Measurements from ENCODE around the gene FNDC3B. TPM values are rescaled to one million over a fixed set of nuclear protein-coding genes. Genes with fewer than 3 reads are reported as not detected.

The FNDC3B gene
- total RNA-seq, 1 donor from 2014 or later: 19.3 TPM

GRCh38 chr3:172218350-172219323 lies 179.3 kb downstream of the FNDC3B start:
- no peak for DNase-seq

GRCh38 chr3:172219750-172220149 lies 180.4 kb downstream of the FNDC3B start:
- no peak for DNase-seq

- no peak for DNase-seq
Measured at GRCh38 chr3:172221547-172221946, 182.2 kb downstream of the FNDC3B start.

GRCh38 chr3:172222478-172223071 lies 183.2 kb downstream of the FNDC3B start:
- no peak for DNase-seq

- no peak for DNase-seq
Measured at GRCh38 chr3:172223870-172224269, 184.5 kb downstream of the FNDC3B start.

GRCh38 chr3:172224560-172225214 lies 185.3 kb downstream of the FNDC3B start:
- DNase-seq: no peak

GRCh38 chr3:172225215-172225707 lies 185.9 kb downstream of the FNDC3B start:
- no peak for DNase-seq

GRCh38 chr3:172226831-172227230 lies 187.5 kb downstream of the FNDC3B start:
- DNase-seq: no peak

GRCh38 chr3:172227340-172228035 lies 188.1 kb downstream of the FNDC3B start:
- DNase-seq: no peak

GRCh38 chr3:172228036-172228415 lies 188.6 kb downstream of the FNDC3B start:
- no peak for DNase-seq

GRCh38 chr3:172229462-172229861 lies 190.1 kb downstream of the FNDC3B start:
- no peak for DNase-seq

- DNase-seq: no peak
Measured at GRCh38 chr3:172231318-172231901, 192.0 kb downstream of the FNDC3B start.

GRCh38 chr3:172232579-172233212 lies 193.3 kb downstream of the FNDC3B start:
- no peak for DNase-seq

GRCh38 chr3:172233474-172234277 lies 194.3 kb downstream of the FNDC3B start:
- DNase-seq: no peak

- no peak for DNase-seq
Measured at GRCh38 chr3:172235698-172236097, 196.3 kb downstream of the FNDC3B start.

GRCh38 chr3:172236771-172237742 lies 197.7 kb downstream of the FNDC3B start:
- no peak for DNase-seq

- DNase-seq: no peak
Measured at GRCh38 chr3:172238188-172238587, 198.8 kb downstream of the FNDC3B start.

- no peak for DNase-seq
Measured at GRCh38 chr3:172239218-172239790, 199.9 kb downstream of the FNDC3B start.

GRCh38 chr3:172241405-172241804 lies 202.0 kb downstream of the FNDC3B start:
- DNase-seq: no peak
